ENCODE measurements around the gene KRTAP10-3. TPM values are rescaled to one million over a fixed set of nuclear protein-coding genes. Genes with fewer than 3 reads are reported as not detected.
"Not testable (repeated sequence)": the region's sequence is repeated elsewhere in the genome, so short reads cannot be mapped to it uniquely, and the experiment has no call there.

KRTAP10-3 gene, protein sequence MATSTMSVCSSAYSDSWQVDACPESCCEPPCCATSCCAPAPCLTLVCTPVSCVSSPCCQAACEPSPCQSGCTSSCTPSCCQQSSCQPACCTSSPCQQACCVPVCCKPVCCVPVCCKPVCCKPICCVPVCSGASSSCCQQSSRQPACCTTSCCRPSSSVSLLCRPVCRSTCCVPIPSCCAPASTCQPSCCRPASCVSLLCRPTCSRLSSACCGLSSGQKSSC
- not detected for polyA plus RNA-seq

DNA sequence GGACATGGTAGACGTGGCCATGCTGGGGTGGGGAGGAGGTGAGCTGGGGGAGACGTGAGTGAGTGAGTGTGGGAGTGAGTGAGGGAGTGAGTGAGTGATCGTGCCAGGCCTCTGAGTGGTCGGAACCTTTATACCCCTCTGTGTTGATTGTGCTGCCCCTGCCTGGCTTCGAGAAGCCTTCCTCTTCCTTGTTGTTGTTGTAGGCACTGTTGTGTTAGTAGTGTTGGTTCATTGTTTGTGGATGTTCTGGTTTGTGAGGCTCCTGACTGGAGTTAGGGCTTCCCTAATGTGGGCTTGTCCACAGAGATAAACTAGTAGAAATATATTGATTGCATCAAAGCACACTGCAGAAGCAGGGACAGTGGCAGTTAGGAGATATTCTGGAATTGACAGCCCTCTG, at the start of gene KRTAP10-3:
Gene KRTAP10-3, minus strand, starts transcription at position 101 of the 400 bp plus-strand sequence. Its CDS starts 80 bp downstream, at position 21.
- Mint-ChIP-seq H3K27me3 (peaks cover 21% of the 10 kb centered on the region), H3K4me3 (peak within 1 kb of the TSS in 1 of 4 donors; percentile 3), H3K36me3 (no peaks in the 10 kb centered on the region), H3K27ac (no peak within 1 kb of the TSS), H3K4me1 (peaks cover 8 to 28% (median 15%) of the 10 kb centered on the region in 3 donors), H3K9me3 (peaks cover 3 to 16% (median 4%) of the 10 kb centered on the region in 3 donors)

DNA sequence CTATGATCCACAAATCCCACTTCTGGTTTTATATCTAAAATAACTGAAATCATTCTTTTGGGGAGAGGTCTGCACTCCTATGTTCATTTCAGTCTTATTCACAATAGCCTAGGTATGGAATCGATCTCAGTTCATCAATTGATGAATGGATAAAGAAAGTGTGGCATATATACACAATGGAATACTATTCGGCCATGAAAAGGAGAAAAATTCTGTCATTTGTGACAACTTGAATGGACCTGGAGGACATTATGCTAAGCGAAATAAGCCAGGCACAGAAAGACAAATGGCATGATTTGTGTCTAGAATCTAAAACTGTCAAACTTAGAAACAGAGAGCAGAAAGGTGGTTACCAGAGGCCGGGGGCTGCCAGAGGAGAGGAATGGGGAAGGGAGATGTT, 47.9 kb upstream of the KRTAP10-3 start:
- Mint-ChIP-seq H3K36me3 (no peaks in the 10 kb centered on the region), H3K27me3 (peaks cover 21% of the 10 kb centered on the region), H3K4me1 (peaks cover 0 to 1% (median 0%) of the 10 kb centered on the region in 3 donors), H3K27ac (no peak overlapping the region), H3K4me3 (no peak overlapping the region), H3K9me3 (peaks cover 15 to 31% (median 19%) of the 10 kb centered on the region in 3 donors)

DNA sequence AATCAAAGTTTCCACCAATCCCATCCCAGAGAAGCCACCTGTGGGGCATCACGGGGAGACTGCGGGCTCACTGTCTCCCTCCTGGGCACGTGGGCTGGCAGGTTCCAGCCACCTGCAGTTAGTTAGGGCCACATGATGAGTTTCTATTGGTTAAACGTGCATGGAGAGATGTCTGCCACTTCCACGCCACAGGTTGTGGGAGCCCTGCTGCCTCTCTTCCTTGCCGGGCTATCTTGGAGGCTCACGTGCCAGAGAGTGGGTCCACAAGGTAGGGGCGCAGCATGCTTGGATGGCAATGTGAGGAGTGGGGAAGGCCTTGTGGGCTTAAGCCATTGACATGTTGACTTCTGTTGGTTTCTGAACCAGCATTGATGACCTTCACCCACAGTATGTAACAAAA, 45.3 kb upstream of the KRTAP10-3 start:
- Mint-ChIP-seq H3K27ac (no peak overlapping the region), H3K27me3 (peaks cover 24% of the 10 kb centered on the region), H3K36me3 (no peaks in the 10 kb centered on the region), H3K9me3 (peaks cover 5 to 15% (median 12%) of the 10 kb centered on the region in 3 donors), H3K4me3 (no peak overlapping the region), H3K4me1 (peaks cover 0 to 1% (median 0%) of the 10 kb centered on the region in 3 donors)

DNA sequence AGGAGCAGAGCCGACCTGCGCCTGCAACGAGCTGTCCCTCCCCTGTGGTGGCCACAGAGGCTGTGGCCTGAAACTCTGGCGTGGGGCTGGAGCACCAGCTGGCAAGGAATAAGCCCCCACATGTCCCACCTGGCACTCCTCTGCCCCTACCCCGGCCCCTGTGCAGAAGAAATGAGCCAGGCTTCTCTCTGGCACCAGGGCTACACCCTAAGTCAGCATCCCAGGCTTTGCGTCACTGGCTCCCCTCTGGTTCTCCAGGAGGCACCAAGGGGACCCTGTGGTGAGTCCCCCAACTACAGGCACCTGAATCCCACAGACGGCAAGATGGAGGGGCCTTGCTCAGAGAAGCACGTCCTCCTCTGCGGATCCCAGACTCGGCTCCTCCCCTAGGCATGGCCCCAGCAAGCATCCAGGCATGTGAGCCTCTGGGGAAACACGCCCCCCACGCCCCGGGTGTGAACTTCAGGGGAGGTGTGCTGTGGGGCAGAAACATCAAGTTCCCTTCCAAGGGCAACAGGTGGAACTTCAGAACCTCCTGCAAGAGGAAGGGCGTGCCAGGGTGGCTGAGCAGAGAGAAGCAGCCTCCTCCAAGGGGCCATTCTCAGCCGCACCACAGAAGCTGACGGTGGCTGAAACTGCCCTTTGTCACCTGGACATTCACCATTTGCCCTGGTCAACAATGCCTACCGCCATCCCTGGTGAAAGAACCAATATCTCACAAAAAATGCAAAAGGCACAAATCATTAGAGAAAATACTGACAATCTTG, 44.7 kb upstream of the KRTAP10-3 start:
- peaks cover 4 to 18% (median 13%) of the 10 kb centered on the region in 3 donors for H3K9me3 Mint-ChIP-seq
- peaks cover 2% of the 10 kb centered on the region for H3K36me3 Mint-ChIP-seq
- peaks cover 24% of the 10 kb centered on the region for H3K27me3 Mint-ChIP-seq
- H3K4me3 Mint-ChIP-seq: no peak overlapping the region
- peaks cover 0 to 1% (median 0%) of the 10 kb centered on the region in 3 donors for H3K4me1 Mint-ChIP-seq
- no peak overlapping the region for H3K27ac Mint-ChIP-seq

DNA sequence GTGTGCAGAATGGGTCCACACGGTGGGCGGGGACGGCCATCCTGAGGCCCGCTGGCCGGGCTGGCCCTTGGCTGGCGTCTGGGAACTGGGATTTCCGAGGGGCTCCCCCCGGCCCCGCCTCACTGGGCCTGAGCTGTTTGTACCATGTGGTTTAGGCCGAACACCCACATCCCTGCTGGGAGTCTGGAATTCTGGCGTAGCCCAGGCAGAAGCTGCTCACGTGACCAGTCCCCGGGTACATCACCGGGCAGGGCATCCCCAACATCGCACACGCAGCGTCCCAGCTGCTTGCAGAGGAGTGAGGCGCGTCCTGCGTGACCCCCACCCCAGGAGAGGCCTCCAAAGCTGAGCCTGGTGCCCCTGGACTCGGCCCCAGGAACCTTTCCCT, 43.9 kb upstream of the KRTAP10-3 start:
- Mint-ChIP-seq H3K36me3 (peaks cover 2% of the 10 kb centered on the region), H3K27me3 (peaks cover 24% of the 10 kb centered on the region), H3K4me1 (peaks cover 0 to 1% (median 0%) of the 10 kb centered on the region in 3 donors), H3K4me3 (no peak overlapping the region), H3K27ac (no peak overlapping the region), H3K9me3 (peaks cover 4 to 11% (median 11%) of the 10 kb centered on the region in 3 donors)

DNA sequence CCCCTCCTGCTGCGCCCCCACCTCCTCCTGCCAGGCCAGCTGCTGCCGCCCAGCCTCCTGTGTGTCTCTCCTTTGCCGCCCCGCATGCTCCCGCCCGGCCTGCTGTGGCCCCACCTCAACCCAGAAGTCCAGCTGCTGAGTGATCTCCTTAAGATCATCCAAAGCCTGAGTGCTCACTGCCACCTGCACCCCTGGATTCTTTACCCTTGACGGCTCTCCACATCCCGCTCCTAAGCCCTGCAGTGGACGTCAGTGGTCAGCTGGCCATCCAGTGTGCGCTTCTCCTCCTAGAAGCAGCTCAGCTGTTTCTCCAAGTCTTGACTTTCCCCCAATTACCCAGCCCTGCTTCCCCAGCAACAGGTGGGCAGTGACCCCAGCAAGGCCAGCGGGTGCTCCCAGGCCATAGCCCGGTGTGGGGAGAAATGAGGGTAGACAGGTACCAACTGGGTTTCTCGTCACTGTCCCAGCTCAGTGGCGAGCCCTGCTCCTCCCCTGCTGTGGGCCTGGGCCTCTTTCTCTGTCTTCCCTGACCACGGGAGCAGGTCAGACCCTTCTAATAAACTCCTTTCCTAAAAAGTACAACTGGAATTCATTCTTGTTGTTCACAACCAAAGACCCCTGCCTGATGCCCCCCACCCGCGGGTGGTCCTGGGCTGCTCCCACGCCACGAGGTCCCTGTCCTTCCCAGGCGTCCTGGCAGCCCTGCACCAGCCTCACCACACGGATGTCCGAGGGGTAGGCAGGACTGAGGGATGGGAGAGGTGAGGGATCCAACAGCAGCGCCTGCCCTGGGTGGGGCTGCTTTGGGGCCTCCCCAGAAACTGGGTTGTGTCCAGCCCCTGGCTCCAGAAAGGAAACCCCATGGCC, 43.2 kb upstream of the KRTAP10-3 start:
- peaks cover 23% of the 10 kb centered on the region for H3K27me3 Mint-ChIP-seq
- H3K36me3 Mint-ChIP-seq: peaks cover 2% of the 10 kb centered on the region
- peaks cover 0 to 1% (median 0%) of the 10 kb centered on the region in 3 donors for H3K4me1 Mint-ChIP-seq
- no peak overlapping the region for H3K4me3 Mint-ChIP-seq
- H3K27ac Mint-ChIP-seq: no peak overlapping the region
- H3K9me3 Mint-ChIP-seq: peaks cover 4 to 11% (median 11%) of the 10 kb centered on the region in 3 donors

DNA sequence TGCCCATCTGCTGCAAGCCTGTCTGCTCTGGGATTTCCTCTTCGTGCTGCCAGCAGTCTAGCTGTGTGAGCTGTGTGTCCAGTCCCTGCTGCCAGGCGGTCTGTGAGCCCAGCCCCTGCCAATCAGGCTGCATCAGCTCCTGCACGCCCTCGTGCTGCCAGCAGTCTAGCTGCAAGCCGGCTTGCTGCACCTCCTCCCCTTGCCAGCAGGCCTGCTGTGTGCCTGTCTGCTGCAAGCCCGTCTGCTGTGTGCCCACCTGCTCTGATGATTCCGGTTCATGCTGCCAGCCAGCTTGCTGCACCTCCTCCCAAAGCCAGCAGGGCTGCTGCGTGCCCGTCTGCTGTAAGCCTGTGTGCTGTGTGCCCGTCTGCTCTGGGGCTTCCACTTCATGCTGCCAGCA, 42.5 kb upstream of the KRTAP10-3 start:
- H3K4me1 Mint-ChIP-seq, H3K4me3 Mint-ChIP-seq, H3K36me3 Mint-ChIP-seq, H3K27ac Mint-ChIP-seq: not testable (repeated sequence)
- Mint-ChIP-seq H3K27me3 (peaks cover 17% of the 10 kb centered on the region), H3K9me3 (peaks cover 0 to 11% (median 7%) of the 10 kb centered on the region in 3 donors)

DNA sequence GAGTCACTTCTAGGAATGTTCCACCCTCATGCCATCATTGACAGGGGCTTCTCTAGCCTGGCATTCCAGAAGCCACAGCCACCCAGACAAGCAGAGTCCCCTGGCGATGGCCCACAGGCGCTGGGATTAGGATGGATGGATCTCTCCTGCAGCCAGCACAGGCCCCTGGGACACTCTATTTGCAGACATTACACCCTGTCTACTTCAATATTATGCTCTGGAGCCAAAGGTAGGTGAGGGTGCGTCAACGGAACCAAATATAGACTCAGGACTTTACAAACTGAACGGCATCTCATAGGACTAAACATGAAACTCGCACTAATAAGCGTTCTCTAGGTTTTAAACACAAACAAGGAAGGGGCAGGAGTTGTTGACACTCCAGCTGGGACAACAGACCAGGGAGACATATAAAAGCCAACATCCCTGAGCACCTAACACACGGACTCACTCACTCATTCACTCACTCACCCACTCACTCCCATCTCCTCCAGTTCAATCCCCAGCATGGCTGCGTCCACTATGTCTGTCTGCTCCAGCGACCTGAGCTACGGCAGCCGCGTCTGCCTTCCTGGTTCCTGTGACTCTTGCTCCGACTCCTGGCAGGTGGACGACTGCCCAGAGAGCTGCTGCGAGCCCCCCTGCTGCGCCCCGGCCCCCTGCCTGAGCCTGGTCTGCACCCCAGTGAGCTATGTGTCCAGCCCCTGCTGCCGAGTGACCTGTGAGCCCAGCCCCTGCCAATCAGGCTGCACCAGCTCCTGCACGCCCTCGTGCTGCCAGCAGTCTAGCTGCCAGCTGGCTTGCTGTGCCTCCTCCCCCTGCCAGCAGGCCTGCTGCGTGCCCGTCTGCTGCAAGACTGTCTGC, 41.8 kb upstream of the KRTAP10-3 start, which contains the start of gene KRTAP10-7:
Gene KRTAP10-7, plus strand, starts transcription at position 480 of the 861 bp plus-strand sequence. Its CDS starts 25 bp downstream, at position 505.
- not testable (repeated sequence) for H3K27ac Mint-ChIP-seq

DNA sequence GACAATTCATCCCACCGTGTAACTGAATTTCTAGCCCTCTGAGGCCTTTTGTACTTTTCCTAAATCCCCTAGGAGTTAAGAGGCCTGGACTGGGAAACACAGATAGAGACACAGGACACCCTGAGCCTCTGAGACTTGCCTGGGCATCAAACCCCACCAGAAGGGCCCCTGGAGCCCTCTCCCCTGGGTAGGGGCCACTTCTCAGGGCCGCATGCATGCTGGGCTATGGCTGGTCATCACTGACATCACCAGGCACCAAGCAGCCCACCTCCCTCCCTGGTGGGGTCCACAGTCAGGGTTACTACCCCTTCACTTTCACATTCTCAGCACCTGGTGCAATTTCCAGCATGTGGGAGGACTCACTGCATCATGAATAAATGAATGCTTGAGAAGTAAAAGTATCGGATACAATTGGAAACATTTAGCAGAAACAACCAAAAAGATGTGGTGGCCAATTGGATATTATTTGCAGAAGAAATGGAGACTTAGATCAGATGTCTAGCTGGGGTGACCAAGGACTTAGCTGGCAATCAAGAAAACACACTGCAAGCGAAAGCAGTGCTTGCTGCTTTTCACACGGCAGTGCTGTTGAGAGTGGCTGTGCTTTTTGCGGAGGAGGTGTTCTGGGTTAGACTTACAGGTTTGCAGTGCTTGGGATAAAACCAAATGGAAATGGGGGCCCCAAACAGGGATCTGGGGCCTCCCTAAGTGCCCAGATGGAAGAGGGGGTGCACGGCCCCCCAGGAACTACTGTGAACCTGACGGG, 40.9 kb upstream of the KRTAP10-3 start:
- Mint-ChIP-seq H3K4me3 (no peak overlapping the region), H3K9me3 (peaks cover 0 to 7% (median 4%) of the 10 kb centered on the region in 3 donors), H3K36me3 (peaks cover 2% of the 10 kb centered on the region), H3K27ac (no peak overlapping the region), H3K27me3 (peaks cover 15% of the 10 kb centered on the region), H3K4me1 (peaks cover 0 to 1% (median 0%) of the 10 kb centered on the region in 3 donors)

More for the DNA sequence above, 41.8 kb upstream of the KRTAP10-3 start, which contains the start of gene KRTAP10-7:
- Mint-ChIP-seq H3K27me3 (peaks cover 17% of the 10 kb centered on the region), H3K9me3 (peaks cover 0 to 11% (median 7%) of the 10 kb centered on the region in 3 donors)
- H3K4me1 Mint-ChIP-seq, H3K4me3 Mint-ChIP-seq, H3K36me3 Mint-ChIP-seq: not testable (repeated sequence)

DNA sequence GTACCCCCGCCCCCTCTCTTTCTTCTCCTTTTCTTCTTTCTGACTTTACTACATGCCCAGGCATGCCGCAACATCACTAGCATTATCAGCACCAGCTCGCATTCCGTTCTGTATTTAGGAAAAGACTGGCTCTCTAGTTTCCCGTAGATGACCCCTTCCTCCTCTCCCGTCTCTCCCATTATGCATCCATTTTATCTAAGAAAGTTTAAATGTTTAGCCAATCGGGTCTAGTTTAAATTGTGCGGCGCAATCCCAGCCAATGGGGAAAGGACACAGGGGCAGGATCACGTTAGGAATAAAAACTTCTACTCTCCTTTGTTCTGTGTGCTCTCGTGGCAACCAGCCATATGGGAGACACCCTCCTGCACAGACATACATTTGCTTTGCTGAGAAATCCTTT, 39.5 kb upstream of the KRTAP10-3 start:
- peaks cover 9% of the 10 kb centered on the region for H3K27me3 Mint-ChIP-seq
- H3K36me3 Mint-ChIP-seq: peaks cover 2% of the 10 kb centered on the region
- no peak overlapping the region for H3K4me3 Mint-ChIP-seq
- H3K27ac Mint-ChIP-seq: no peak overlapping the region
- peaks cover 0 to 6% (median 2%) of the 10 kb centered on the region in 3 donors for H3K9me3 Mint-ChIP-seq
- peaks cover 0 to 1% (median 0%) of the 10 kb centered on the region in 3 donors for H3K4me1 Mint-ChIP-seq

DNA sequence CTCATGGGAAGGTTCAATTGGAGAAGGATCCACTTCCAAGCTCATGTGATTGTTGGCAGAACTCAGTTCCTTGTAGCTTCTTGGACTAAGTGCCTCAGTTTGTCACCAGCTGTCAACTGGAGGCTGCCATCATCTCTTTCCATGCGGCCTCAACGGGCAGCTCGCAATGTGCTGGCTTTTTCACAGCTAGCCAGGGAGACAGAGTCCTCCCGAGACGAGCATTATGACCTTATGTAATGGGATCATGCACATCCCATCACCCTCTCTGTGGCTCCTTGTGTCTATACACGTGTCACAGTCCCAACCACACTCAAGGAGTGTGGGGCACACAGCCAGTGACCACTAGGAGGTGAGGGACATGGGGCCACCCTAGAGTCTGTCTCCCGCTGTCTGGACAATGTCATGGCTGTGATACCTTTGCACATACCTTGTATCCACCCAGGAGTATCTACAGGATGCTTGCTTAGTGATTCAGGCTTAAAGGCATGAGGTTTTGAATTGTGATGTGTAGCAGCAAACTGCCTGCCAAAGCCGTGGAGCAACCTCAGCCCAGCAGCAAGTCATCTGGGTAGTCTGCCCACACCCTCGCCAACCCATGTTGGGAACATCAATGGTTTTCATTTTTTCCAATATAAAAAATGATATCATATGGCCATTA, 37.6 kb upstream of the KRTAP10-3 start:
- Mint-ChIP-seq H3K4me1 (no peaks in the 10 kb centered on the region), H3K4me3 (no peak overlapping the region), H3K27me3 (peaks cover 3% of the 10 kb centered on the region), H3K27ac (no peak overlapping the region), H3K9me3 (peaks cover 0 to 6% (median 2%) of the 10 kb centered on the region in 3 donors), H3K36me3 (peaks cover 2% of the 10 kb centered on the region)

DNA sequence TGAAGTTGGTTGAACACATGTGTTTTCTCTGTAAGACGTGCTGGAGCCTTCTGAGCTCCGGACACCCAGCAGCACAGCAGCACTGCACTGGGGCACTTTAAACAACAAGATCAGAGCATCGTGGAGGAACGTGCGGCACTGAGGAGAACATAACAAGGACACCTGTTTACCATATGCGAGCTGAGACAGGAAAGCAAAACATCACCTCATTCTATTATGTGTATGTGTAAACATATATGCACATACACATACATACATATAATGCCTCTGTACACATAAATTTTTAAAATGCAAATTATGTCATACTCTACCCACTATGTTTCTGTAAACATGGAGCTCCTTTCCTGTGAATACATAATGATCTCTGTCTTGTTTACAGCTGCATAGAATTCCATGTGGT, 36.9 kb upstream of the KRTAP10-3 start:
- Mint-ChIP-seq H3K4me1 (no peaks in the 10 kb centered on the region), H3K27me3 (peaks cover 2% of the 10 kb centered on the region), H3K27ac (peak overlapping the region in 1 of 3 donors; percentile 10), H3K9me3 (peaks cover 0 to 6% (median 2%) of the 10 kb centered on the region in 3 donors), H3K4me3 (no peak overlapping the region), H3K36me3 (peaks cover 2% of the 10 kb centered on the region)

DNA sequence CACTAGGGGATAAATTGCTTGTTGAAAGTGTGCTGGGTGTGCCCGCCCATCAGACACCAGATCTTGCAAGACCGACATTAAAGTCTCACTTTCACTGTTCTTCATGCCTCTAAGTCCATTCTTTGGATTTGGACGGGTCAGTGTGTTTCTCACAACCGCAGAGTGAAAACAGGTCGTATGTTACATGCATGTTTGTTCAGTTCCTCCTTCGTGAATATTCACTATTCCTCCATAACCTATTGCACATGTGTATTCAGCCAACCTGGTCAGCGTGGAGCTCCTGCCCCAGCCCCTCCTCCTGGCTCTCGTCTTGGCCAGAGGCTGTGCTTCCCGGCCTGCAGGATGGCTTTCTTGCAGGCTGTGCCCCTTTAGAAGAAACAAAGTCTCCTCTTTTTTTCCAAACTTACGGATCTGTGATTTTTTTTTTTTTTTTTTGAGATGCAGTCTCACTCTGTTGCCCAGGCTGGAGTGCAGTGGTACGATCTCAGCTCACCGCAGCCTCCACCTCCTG, 35.9 kb upstream of the KRTAP10-3 start:
- Mint-ChIP-seq H3K4me3 (no peak overlapping the region), H3K27me3 (peaks cover 6% of the 10 kb centered on the region), H3K9me3 (peaks cover 0 to 6% (median 2%) of the 10 kb centered on the region in 3 donors), H3K36me3 (peaks cover 2% of the 10 kb centered on the region), H3K27ac (no peak overlapping the region), H3K4me1 (no peaks in the 10 kb centered on the region)
